Coronary artery (tissue), 2 donors: Measurements from ENCODE around the gene SGCA.

ENCODE experiments used
- DNase-seq: peaks from one replicate; pipeline ENCODE4 v3.0.0-alpha.2; 2017; ENCODE audit warnings: low spot score
- H3K27ac ChIP-seq, 2 donors: fragments of 200-600 bp; sonication (generic); one replicate each; pipeline ENCODE4 v1.5.1; 2016 to 2019
- H3K4me3 ChIP-seq: fragments of 200-600 bp; sonication (generic); 2 replicates; pipeline ENCODE4 v1.5.1; 2016; ENCODE audit warnings: mild to moderate bottlenecking, moderate library complexity
- CTCF ChIP-seq: fragments of 200-600 bp; sonication (generic); IDR thresholded peaks from one replicate; pipeline ENCODE4 v1.5.1; 2019; ENCODE audit warnings: antibody characterized with exemption

SGCA gene

GRCh38 chr17:50212121-50212843 is 46.5 kb downstream of the SGCA start:
- DNase-seq = peak; percentile 72
- Histone ChIP-seq H3K4me3 (peak overlapping the region; percentile 11), H3K27ac (peak overlapping the region; percentile 76 to 98)
- no peak for TF ChIP-seq CTCF

- Histone ChIP-seq H3K27ac (peak overlapping the region in 1 of 2 donors; percentile 58), H3K4me3 (no peak overlapping the region)
- TF ChIP-seq CTCF = no peak
- DNase-seq = no peak
These were observed 47.5 kb downstream of the SGCA start for GRCh38 chr17:50213026-50214022.

GRCh38 chr17:50214976-50215760 is 49.4 kb downstream of the SGCA start:
- Histone ChIP-seq H3K27ac (peak overlapping the region; percentile 33 to 84), H3K4me3 (no peak overlapping the region)
- TF ChIP-seq CTCF = no peak
- no peak for DNase-seq

- no peak overlapping the region for H3K4me3 ChIP-seq
- TF ChIP-seq CTCF = no peak
- H3K27ac ChIP-seq = peak overlapping the region; percentile 82 to 94
- no peak for DNase-seq
These were observed 51.8 kb downstream of the SGCA start for GRCh38 chr17:50217591-50217990.

GRCh38 chr17:50218071-50218759 is 52.4 kb downstream of the SGCA start:
- H3K27ac ChIP-seq = peak overlapping the region; percentile 82 to 94

More at GRCh38 chr17:50218071-50218759, 52.4 kb downstream of the SGCA start:
- TF ChIP-seq CTCF = no peak
- peak overlapping the region; percentile 28 for H3K4me3 ChIP-seq
- no peak for DNase-seq
